ENCODE results near the gene PKHD1. TPM values are rescaled to one million over a fixed set of nuclear protein-coding genes. Genes with fewer than 3 reads are reported as not detected.

PKHD1 gene
- total and polyA plus RNA-seq, 2 donors = 0.02 to 0.05 TPM

DNA sequence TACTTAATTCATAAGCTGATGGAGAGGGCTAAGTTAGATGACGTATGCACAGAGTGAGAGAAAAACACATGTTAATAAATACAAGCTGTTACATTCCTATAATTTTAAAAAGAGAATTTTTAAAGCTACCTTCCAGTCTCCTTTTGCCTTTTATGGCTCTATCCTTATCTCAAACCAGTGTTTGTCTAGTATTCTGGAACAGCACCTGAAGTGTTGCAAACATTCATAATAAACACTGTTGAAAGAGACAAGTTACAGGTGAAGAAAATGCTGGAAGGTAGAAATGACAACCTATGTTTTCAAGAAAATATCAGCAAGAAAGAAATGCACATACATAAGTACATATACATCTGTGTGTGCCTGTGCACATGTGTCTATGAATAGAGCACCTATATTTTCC, 409.1 kb downstream of the PKHD1 start:
- no peak for DNase-seq (ENCODE audit: low read depth in 6 of 9, low spot score in 9 of 9)
- Histone ChIP-seq H3K9me3 (ENCODE audit: control insufficient read depth in 2 of 2, insufficient read depth in 1 of 2, low read length in 1 of 2) (no peaks in the 10 kb centered on the region), H3K27ac (ENCODE audit: low read depth in 1 of 2, low read length in 1 of 2) (no peak overlapping the region), H3K27me3 (ENCODE audit: control insufficient read depth in 2 of 2, insufficient read depth in 1 of 2, low read length in 1 of 2) (no peaks in the 10 kb centered on the region), H3K4me1 (ENCODE audit: control insufficient read depth in 2 of 2, insufficient read depth in 2 of 2, low read length in 2 of 2) (no peaks in the 10 kb centered on the region), H3K4me3 (ENCODE audit: low read length in 2 of 2) (no peak overlapping the region), H3K36me3 (ENCODE audit: control insufficient read depth in 2 of 2, insufficient read depth in 2 of 2, low read length in 1 of 2) (no peaks in the 10 kb centered on the region)
- 95% methylated on average over 1 of the region's 1 CpG for WGBS

DNA sequence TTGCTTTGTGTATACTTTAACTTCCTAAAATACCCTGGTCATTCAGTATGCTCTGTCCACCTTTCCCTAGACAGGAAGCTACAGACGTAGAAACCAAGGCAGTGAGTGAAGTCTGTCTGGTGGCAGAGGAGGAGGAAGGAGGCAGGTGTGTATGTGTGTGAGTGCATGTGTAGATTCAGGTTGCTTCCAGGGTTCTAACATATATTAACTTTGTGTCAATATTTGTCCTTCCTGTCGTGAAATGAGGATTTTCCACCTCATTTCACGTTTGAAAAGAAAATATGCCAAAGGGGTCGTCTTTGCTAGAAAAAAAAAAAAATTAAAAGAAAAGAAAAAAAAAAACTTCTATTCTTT, 411.5 kb downstream of the PKHD1 start:
- Histone ChIP-seq H3K9me3 (ENCODE audit: control insufficient read depth in 2 of 2, insufficient read depth in 1 of 2, low read length in 1 of 2) (no peaks in the 10 kb centered on the region), H3K27ac (ENCODE audit: low read depth in 1 of 2, low read length in 1 of 2) (no peak overlapping the region), H3K4me1 (ENCODE audit: control insufficient read depth in 2 of 2, insufficient read depth in 2 of 2, low read length in 2 of 2) (no peaks in the 10 kb centered on the region), H3K36me3 (ENCODE audit: control insufficient read depth in 2 of 2, insufficient read depth in 2 of 2, low read length in 1 of 2) (no peaks in the 10 kb centered on the region), H3K4me3 (ENCODE audit: low read length in 2 of 2) (no peak overlapping the region), H3K27me3 (ENCODE audit: control insufficient read depth in 2 of 2, insufficient read depth in 1 of 2, low read length in 1 of 2) (no peaks in the 10 kb centered on the region)
- WGBS = 79% methylated on average over 4 of the region's 4 CpGs
- DNase-seq (ENCODE audit: low read depth in 6 of 9, low spot score in 9 of 9) = no peak

- H3K4me3 ChIP-seq (ENCODE audit: low read length in 2 of 2) = no peak overlapping the region
- H3K9me3 ChIP-seq (ENCODE audit: control insufficient read depth in 2 of 2, insufficient read depth in 1 of 2, low read length in 1 of 2) = no peaks in the 10 kb centered on the region
- no peaks in the 10 kb centered on the region for H3K4me1 ChIP-seq (ENCODE audit: control insufficient read depth in 2 of 2, insufficient read depth in 2 of 2, low read length in 2 of 2)
- H3K27me3 ChIP-seq (ENCODE audit: control insufficient read depth in 2 of 2, insufficient read depth in 1 of 2, low read length in 1 of 2) = no peaks in the 10 kb centered on the region
- DNase-seq (ENCODE audit: low read depth in 6 of 9, low spot score in 9 of 9) = no peak
- 75% methylated on average over 9 of the region's 9 CpGs for WGBS
- H3K36me3 ChIP-seq (ENCODE audit: control insufficient read depth in 2 of 2, insufficient read depth in 2 of 2, low read length in 1 of 2) = no peaks in the 10 kb centered on the region
- no peak overlapping the region for H3K27ac ChIP-seq (ENCODE audit: low read depth in 1 of 2, low read length in 1 of 2)
Observed at GRCh38 chr6:51675020-51675921, 412.1 kb downstream of the PKHD1 start.

- H3K9me3 ChIP-seq (ENCODE audit: control insufficient read depth in 2 of 2, insufficient read depth in 1 of 2, low read length in 1 of 2) = no peaks in the 10 kb centered on the region
- no peaks in the 10 kb centered on the region for H3K4me1 ChIP-seq (ENCODE audit: control insufficient read depth in 2 of 2, insufficient read depth in 2 of 2, low read length in 2 of 2)
- no peaks in the 10 kb centered on the region for H3K36me3 ChIP-seq (ENCODE audit: control insufficient read depth in 2 of 2, insufficient read depth in 2 of 2, low read length in 1 of 2)
- no peak for DNase-seq (ENCODE audit: low read depth in 6 of 9, low spot score in 9 of 9)
- H3K27ac ChIP-seq (ENCODE audit: low read depth in 1 of 2, low read length in 1 of 2) = no peak overlapping the region
- H3K27me3 ChIP-seq (ENCODE audit: control insufficient read depth in 2 of 2, insufficient read depth in 1 of 2, low read length in 1 of 2) = no peaks in the 10 kb centered on the region
- no peak overlapping the region for H3K4me3 ChIP-seq (ENCODE audit: low read length in 2 of 2)
Observed at GRCh38 chr6:51663525-51663924, 423.9 kb downstream of the PKHD1 start.

GRCh38 chr6:51660767-51661166, 426.6 kb downstream of the PKHD1 start:
- H3K4me1 ChIP-seq (ENCODE audit: control insufficient read depth in 2 of 2, insufficient read depth in 2 of 2, low read length in 2 of 2) = no peaks in the 10 kb centered on the region
- no peaks in the 10 kb centered on the region for H3K9me3 ChIP-seq (ENCODE audit: control insufficient read depth in 2 of 2, insufficient read depth in 1 of 2, low read length in 1 of 2)
- H3K27me3 ChIP-seq (ENCODE audit: control insufficient read depth in 2 of 2, insufficient read depth in 1 of 2, low read length in 1 of 2) = no peaks in the 10 kb centered on the region
- WGBS = 85% methylated on average over 3 of the region's 3 CpGs
- no peak for DNase-seq (ENCODE audit: low read depth in 6 of 9, low spot score in 9 of 9)
- H3K4me3 ChIP-seq (ENCODE audit: low read length in 2 of 2) = no peak overlapping the region
- H3K36me3 ChIP-seq (ENCODE audit: control insufficient read depth in 2 of 2, insufficient read depth in 2 of 2, low read length in 1 of 2) = no peaks in the 10 kb centered on the region
- no peak overlapping the region for H3K27ac ChIP-seq (ENCODE audit: low read depth in 1 of 2, low read length in 1 of 2)

DNA sequence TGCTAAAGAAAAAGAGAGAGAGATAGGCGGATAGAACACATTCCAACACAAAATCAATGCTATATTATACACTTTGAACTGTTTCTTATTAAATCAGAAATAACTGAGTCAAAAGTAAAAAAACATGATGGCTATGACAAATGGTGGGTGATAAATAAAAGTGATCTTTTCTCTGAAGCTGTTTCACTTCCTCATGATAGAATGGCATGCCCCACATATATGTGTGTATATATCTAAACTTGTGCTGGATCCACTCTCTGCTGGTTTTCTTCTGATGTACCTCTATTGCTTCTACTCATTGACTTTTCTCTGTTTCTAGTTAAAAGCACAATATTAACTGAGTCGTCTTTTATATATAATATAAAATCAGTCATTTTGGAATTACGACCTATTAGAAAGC, 429.9 kb downstream of the PKHD1 start:
- Histone ChIP-seq H3K36me3 (ENCODE audit: control insufficient read depth in 2 of 2, insufficient read depth in 2 of 2, low read length in 1 of 2) (no peaks in the 10 kb centered on the region), H3K27ac (ENCODE audit: low read depth in 1 of 2, low read length in 1 of 2) (no peak overlapping the region), H3K27me3 (ENCODE audit: control insufficient read depth in 2 of 2, insufficient read depth in 1 of 2, low read length in 1 of 2) (no peaks in the 10 kb centered on the region), H3K4me1 (ENCODE audit: control insufficient read depth in 2 of 2, insufficient read depth in 2 of 2, low read length in 2 of 2) (no peaks in the 10 kb centered on the region), H3K9me3 (ENCODE audit: control insufficient read depth in 2 of 2, insufficient read depth in 1 of 2, low read length in 1 of 2) (no peaks in the 10 kb centered on the region), H3K4me3 (ENCODE audit: low read length in 2 of 2) (no peak overlapping the region)
- 94% methylated on average over 3 of the region's 3 CpGs for whole genome bisulfite sequencing
- DNase-seq (ENCODE audit: low read depth in 6 of 9, low spot score in 9 of 9) = no peak

DNA sequence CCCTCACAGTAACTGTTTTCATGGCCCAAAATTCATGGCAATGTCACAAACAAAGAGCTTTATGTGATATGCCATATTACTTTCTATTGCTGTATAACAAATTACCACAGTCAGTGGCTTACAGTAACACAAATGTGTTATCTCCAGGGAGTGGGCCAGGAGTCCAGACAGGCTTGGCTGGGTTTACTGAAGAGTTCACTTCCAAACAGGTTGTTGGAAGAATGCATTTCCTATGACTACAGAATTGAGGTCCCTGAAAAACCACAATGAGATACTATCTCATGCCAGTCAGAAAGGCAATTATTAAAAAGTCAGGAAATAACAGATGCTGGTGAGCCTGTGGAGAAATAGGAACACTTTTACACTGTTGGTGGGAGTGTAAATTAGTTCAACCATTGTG, 431.9 kb downstream of the PKHD1 start:
- Histone ChIP-seq H3K36me3 (ENCODE audit: control insufficient read depth in 2 of 2, insufficient read depth in 2 of 2, low read length in 1 of 2) (no peaks in the 10 kb centered on the region), H3K27ac (ENCODE audit: low read depth in 1 of 2, low read length in 1 of 2) (no peak overlapping the region), H3K27me3 (ENCODE audit: control insufficient read depth in 2 of 2, insufficient read depth in 1 of 2, low read length in 1 of 2) (no peaks in the 10 kb centered on the region), H3K9me3 (ENCODE audit: control insufficient read depth in 2 of 2, insufficient read depth in 1 of 2, low read length in 1 of 2) (no peaks in the 10 kb centered on the region), H3K4me3 (ENCODE audit: low read length in 2 of 2) (no peak overlapping the region), H3K4me1 (ENCODE audit: control insufficient read depth in 2 of 2, insufficient read depth in 2 of 2, low read length in 2 of 2) (no peaks in the 10 kb centered on the region)
- DNase-seq (ENCODE audit: low read depth in 6 of 9, low spot score in 9 of 9) = no peak

DNA sequence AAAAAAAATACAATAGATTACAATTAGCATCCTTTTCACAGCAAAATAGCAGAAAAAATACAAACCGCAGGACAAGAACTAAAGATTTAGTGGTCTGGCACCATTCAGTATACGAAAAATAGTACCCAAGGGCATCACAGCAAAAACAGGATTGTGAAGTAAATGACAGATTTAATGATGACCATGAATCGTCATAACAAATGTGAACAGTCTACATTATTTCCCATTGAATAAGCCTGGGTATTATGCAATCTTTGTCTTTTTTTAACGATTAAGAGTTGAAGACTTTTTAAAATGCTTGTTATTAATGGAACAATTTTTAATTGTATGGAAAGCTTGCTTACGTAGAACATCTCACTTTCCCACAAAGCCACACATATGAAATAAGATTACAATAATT, 432.8 kb downstream of the PKHD1 start:
- WGBS = 74% methylated on average over 5 of the region's 5 CpGs

GRCh38 chr6:51651132-51651817, 436.1 kb downstream of the PKHD1 start:
- DNase-seq (ENCODE audit: low read depth in 6 of 9, low spot score in 9 of 9) = no peak
- no peaks in the 10 kb centered on the region for H3K36me3 ChIP-seq (ENCODE audit: control insufficient read depth in 2 of 2, insufficient read depth in 2 of 2, low read length in 1 of 2)
- H3K27ac ChIP-seq (ENCODE audit: low read depth in 1 of 2, low read length in 1 of 2) = no peak overlapping the region
- H3K9me3 ChIP-seq (ENCODE audit: control insufficient read depth in 2 of 2, insufficient read depth in 1 of 2, low read length in 1 of 2) = no peaks in the 10 kb centered on the region
- no peak overlapping the region for H3K4me3 ChIP-seq (ENCODE audit: low read length in 2 of 2)
- H3K27me3 ChIP-seq (ENCODE audit: control insufficient read depth in 2 of 2, insufficient read depth in 1 of 2, low read length in 1 of 2) = no peaks in the 10 kb centered on the region
- 84% methylated on average over 9 of the region's 9 CpGs for WGBS
- H3K4me1 ChIP-seq (ENCODE audit: control insufficient read depth in 2 of 2, insufficient read depth in 2 of 2, low read length in 2 of 2) = no peaks in the 10 kb centered on the region

More for the DNA sequence above, 432.8 kb downstream of the PKHD1 start:
- H3K36me3 ChIP-seq (ENCODE audit: control insufficient read depth in 2 of 2, insufficient read depth in 2 of 2, low read length in 1 of 2) = no peaks in the 10 kb centered on the region
- no peak for DNase-seq (ENCODE audit: low read depth in 6 of 9, low spot score in 9 of 9)
- H3K9me3 ChIP-seq (ENCODE audit: control insufficient read depth in 2 of 2, insufficient read depth in 1 of 2, low read length in 1 of 2) = no peaks in the 10 kb centered on the region
- H3K4me1 ChIP-seq (ENCODE audit: control insufficient read depth in 2 of 2, insufficient read depth in 2 of 2, low read length in 2 of 2) = no peaks in the 10 kb centered on the region
- no peaks in the 10 kb centered on the region for H3K27me3 ChIP-seq (ENCODE audit: control insufficient read depth in 2 of 2, insufficient read depth in 1 of 2, low read length in 1 of 2)
- H3K4me3 ChIP-seq (ENCODE audit: low read length in 2 of 2) = no peak overlapping the region
- no peak overlapping the region for H3K27ac ChIP-seq (ENCODE audit: low read depth in 1 of 2, low read length in 1 of 2)
